GM12878 (cell line): Measurements from ENCODE around the gene RBMS3.

ENCODE experiments used
- MTA3 ChIP-seq: IDR thresholded peaks from 2 replicates; pipeline ENCODE4 v1.6.1; 2012; ENCODE audit warnings: low read length, inconsistent platforms, borderline replicate concordance
- MXI1 ChIP-seq: fragments of 150-350 bp; IDR thresholded peaks from 2 replicates; pipeline ENCODE4 v1.6.1; 2011; ENCODE audit warnings: low read depth, mild to moderate bottlenecking, inconsistent platforms, low read length, improper control_type of control experiment
- NR2C1 ChIP-seq: fragments of 450-650 bp; IDR thresholded peaks from 2 replicates; pipeline ENCODE4 v1.6.1; 2017; ENCODE audit warnings: antibody characterized with exemption, mild to moderate bottlenecking, moderate library complexity
- POLR2A ChIP-seq: IDR thresholded peaks from 2 replicates; pipeline ENCODE4 v1.6.1; 2011; ENCODE audit warnings: low read depth, mild to moderate bottlenecking, low read length
- POLR2AphosphoS5 ChIP-seq: IDR thresholded peaks from 2 replicates; pipeline ENCODE4 v1.6.1; 2011; ENCODE audit warnings: mild to moderate bottlenecking, low read length, inconsistent platforms
- POU2F2 ChIP-seq: IDR thresholded peaks from 3 replicates; pipeline ENCODE4 v1.6.1; 2011; ENCODE audit warnings: low read depth, mild to moderate bottlenecking, low read length, borderline replicate concordance
- RCOR1 ChIP-seq: conservative IDR thresholded peaks from 2 replicates; pipeline ENCODE4 v1.6.1; 2012; ENCODE audit warnings: low read depth, low read length, improper control_type of control experiment
- RELA ChIP-seq: fragments of 450-650 bp; IDR thresholded peaks from 2 replicates; pipeline ENCODE4 v1.8.0; 2014; ENCODE audit warnings: borderline replicate concordance; ENCODE audit not compliant: partially characterized antibody
- RFX5 ChIP-seq: IDR thresholded peaks from 2 replicates; pipeline ENCODE4 v1.6.1; 2011; ENCODE audit warnings: low read depth, low read length, improper control_type of control experiment
- YY1 ChIP-seq: IDR thresholded peaks from 2 replicates; pipeline ENCODE4 v1.6.1; 2011; ENCODE audit warnings: low read depth, mild to moderate bottlenecking, low read length
- ZNF592 ChIP-seq: fragments of 450-650 bp; IDR thresholded peaks from 2 replicates; pipeline ENCODE4 v1.6.1; 2017; ENCODE audit warnings: mild to moderate bottlenecking, moderate library complexity
- TF ChIP-seq, protein P1 (sequence below): IDR thresholded peaks from 2 replicates; pipeline ENCODE4 v1.6.1; 2012; ENCODE audit warnings: low read depth, low read length, improper control_type of control experiment
- TF ChIP-seq, protein P2 (sequence below), 3 experiments: IDR thresholded peaks in 2 of 3; conservative IDR thresholded peaks in 1 of 3; 2 replicates each; pipeline ENCODE4 v1.5.1; 2011; ENCODE audit warnings: low read depth in 3 of 3, low read length in 3 of 3, mild to moderate bottlenecking in 3 of 3, control low read depth in 2 of 3, moderate library complexity in 2 of 3, inconsistent platforms in 1 of 3, mixed read lengths in 1 of 3; ENCODE audit not compliant: control insufficient read depth in 2 of 3, insufficient read depth in 1 of 3; ENCODE audit errors: extremely low read depth in 1 of 3

DNA sequence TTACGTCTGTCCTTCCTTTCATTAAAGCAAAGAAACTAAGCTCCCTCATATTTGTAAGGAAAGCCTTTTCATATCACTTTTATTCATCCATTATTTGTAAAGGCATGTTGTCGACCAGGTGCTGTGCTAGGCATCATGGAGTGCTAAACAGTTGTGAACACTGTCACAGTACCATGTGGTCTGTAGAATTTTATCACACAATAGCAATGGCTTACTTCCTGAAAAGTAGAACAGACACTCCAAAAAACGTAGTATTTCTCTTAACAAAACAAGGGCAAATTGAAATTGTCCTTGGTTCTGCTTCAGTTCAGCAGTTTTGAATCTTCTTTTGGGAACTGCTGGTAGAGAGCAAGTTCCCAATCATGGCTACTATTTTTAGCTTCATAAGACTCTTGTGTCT, 63.3 kb downstream of the RBMS3 start:
- no peak for TF ChIP-seq YY1
- TF ChIP-seq, protein P1, sequence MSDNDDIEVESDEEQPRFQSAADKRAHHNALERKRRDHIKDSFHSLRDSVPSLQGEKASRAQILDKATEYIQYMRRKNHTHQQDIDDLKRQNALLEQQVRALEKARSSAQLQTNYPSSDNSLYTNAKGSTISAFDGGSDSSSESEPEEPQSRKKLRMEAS = no peak
- TF ChIP-seq RCOR1 = no peak
- TF ChIP-seq NR2C1 = no peak
- TF ChIP-seq, protein P2, sequence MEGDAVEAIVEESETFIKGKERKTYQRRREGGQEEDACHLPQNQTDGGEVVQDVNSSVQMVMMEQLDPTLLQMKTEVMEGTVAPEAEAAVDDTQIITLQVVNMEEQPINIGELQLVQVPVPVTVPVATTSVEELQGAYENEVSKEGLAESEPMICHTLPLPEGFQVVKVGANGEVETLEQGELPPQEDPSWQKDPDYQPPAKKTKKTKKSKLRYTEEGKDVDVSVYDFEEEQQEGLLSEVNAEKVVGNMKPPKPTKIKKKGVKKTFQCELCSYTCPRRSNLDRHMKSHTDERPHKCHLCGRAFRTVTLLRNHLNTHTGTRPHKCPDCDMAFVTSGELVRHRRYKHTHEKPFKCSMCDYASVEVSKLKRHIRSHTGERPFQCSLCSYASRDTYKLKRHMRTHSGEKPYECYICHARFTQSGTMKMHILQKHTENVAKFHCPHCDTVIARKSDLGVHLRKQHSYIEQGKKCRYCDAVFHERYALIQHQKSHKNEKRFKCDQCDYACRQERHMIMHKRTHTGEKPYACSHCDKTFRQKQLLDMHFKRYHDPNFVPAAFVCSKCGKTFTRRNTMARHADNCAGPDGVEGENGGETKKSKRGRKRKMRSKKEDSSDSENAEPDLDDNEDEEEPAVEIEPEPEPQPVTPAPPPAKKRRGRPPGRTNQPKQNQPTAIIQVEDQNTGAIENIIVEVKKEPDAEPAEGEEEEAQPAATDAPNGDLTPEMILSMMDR (IDR thresholded peaks at IDR 0.05 in 2 of 3, conservative IDR thresholded peaks at IDR 0.05 in 1 of 3; ENCODE audit: control insufficient read depth in 2 of 3, extremely low read depth in 1 of 3, insufficient read depth in 1 of 3, low read depth in 3 of 3, low read length in 3 of 3) = no peak
- TF ChIP-seq POU2F2 = no peak
- TF ChIP-seq RFX5 = no peak
- TF ChIP-seq RELA = no peak
- no peak for TF ChIP-seq MXI1
- TF ChIP-seq POLR2A = no peak
- TF ChIP-seq POLR2AphosphoS5 = no peak
- TF ChIP-seq ZNF592 = no peak
- TF ChIP-seq MTA3 = no peak
